ENCODE measurements around the gene TTC33.

TTC33 gene

DNA sequence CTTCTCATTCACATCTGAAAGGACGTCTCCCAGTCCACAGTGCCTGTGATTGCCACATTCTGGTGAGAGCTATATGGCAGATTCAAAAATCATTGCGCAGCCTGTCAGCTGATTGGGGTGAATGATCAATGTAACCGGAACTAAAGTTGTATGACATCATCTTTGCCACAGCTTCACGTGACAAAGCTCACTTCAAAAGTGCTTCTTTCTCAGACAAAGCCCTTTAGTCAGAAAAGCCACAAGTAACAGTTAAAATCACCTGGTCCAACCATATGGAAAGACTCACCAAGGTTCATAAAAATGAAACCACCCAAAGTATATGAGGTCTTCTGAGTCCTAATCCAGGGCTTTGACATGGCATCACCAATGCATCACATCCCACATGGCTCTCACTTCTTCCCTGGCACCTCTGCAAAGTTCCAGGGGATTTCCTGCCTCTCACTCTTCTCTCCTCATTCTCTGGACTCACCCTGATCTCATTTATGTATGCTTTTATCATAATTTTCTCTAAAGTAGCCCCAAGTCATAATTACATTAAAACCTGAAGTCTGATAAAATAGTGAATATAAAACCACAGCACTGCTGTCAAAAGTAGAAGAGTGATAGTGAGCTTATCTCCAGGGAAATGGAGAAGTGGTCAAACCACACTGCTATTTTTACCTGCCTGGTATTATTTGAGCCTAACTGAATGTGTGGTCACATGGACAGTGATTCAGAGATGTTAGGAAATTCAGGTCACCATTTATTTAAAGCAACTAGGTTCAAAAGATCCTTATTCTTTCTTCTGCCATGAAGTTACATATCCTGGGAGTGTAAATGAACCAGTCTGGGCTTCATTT is 269.1 kb downstream of the TTC33 start:
- DNase-seq (ENCODE audit: low spot score) (peak; percentile 91), FAIRE-seq (peak; percentile 86)

DNA sequence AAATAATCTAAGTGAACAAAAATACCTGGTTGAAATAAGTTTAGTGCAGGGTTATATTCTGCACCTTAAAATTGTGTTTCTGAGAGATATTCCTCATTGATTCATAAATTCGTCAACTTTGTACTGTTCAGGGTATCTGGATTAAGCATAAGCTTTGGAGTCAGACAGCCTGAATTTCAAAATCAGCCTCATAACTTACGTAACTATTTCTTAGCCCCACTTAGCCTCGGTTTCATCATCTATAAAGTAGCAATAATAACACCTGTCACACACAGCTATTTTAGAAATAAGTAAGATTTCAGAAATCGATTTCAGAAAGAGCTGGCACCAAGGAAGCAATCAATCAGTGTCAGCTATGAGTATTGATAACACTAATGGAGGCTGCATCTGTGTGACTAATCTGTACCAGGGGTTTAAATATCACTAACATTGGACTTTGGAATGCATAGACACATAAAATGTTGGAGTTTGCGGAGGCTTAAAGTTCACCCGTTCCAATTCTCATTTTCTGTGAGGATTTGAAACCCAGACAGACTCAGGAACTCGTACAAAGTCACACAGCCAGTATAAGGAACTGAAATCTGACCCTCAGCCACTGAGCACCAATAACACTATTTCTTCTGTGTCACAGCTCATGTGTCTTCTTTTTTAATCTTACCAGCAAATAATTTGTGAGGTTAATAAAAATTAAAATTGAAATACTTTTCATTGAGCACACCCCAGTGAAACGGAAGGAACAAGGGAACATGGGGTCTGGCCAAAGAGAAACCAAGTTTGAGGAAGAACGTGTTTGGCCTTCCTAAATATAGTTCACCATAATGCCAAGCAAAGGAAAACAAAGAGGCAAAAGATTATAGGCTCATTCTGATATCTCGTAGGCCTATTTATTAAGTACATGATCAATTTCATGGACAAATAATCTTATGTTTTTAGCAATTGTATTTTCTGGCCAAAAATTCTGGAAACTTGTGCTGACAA is 270.5 kb downstream of the TTC33 start:
- no peak for FAIRE-seq
- no peak for DNase-seq (ENCODE audit: low spot score)

DNA sequence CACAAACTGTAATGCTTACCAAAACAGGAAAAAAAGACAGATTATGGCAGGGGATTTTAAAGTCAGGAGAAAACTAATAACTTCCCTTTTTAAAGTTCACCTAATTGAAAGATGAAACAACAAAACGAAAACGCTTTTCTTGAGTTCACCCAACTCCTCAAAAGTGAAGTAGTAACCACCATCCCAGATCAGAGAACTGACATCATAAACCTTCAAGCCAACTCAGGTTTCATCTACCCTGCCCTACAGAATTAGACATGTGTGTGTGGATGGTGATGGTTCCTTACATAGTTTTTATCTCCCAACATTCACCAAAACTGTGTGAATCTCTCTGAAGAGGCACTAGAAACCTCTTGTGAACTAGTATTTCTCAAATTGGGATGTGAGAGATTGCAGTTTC is 271.3 kb downstream of the TTC33 start:
- DNase-seq (ENCODE audit: low spot score) (no peak), FAIRE-seq (no peak)

DNA sequence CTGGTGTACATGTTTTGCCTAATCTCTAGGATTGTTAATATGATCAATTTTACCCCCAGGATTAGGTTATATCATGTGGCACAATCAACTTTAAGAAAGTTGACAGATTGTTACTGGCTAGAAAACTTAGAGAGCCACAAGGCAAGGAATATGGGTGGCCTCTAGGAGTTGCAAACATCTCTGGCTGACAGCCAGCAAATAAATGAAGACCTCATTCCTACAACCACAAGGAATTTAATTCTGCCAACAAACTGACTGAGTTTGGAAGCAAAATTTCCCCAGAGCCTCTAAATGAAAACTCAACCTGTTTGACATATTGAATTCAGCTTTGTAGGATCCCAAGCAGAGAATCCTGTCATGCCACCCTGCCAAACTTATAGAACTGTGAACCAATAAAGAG is 272.4 kb downstream of the TTC33 start:
- peak; percentile 49 for FAIRE-seq

DNA sequence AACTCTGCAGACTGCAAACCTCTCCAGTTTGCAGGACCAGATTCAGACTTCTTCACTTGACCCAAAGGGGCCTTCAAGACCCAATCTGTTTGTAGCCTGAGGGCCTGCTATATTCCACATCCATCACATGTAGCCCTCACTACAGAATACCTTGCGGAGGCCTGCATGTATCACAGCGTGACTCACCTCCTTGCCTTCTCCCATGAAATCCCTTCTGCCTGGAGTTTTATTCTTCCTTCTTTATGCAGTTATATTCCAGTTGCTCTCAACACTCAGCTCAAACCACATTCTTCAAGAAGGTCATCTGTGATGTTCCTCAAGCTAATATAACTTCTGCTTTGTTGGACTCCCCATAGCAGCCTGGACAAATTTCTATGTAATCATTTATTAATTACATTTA is 274.5 kb downstream of the TTC33 start:
- DNase-seq (ENCODE audit: low spot score) (peak; percentile 60), FAIRE-seq (peak; percentile 35)

More for the DNA sequence above, 272.4 kb downstream of the TTC33 start:
- DNase-seq (ENCODE audit: low spot score), result peak; percentile 61

DNA sequence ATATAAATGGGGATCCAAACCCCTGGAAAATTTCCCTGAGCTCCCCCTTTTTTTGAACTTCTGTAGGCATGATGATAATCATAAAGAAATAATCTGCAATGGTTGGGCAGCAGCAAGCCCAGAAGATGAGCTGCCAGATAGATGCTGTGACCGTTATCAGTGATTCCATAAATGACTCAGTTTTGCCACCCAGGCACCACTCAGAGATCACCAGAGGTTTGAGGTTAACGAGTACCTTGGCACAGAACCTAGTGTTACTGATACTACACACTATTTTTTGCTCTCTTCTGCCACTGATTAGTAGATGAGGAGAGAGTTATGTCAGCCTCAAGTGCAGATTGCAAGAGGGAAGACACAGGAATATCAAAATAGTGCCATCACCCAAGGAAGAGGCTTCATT is 275.4 kb downstream of the TTC33 start:
- peak; percentile 82 for DNase-seq (ENCODE audit: low spot score)
- peak; percentile 81 for FAIRE-seq

DNA sequence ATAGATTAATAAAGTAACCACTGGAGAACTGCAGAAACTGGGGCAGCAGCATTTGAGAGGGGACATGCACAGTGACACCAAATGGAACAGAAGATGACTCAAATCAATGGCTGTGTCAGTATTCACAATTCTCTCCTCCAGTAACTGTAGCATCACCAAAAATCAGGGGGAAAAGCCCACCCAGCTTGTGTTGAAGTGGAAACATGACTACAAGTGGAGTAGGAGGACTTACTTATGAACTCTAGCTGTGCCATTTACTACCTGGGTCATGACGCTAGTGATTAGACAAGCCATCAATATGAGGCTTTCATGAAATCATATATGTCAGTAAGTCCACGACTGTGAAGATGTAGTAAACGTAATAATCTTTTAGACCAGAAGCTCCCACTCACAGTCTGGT is 275.8 kb downstream of the TTC33 start:
- no peak for DNase-seq (ENCODE audit: low spot score)
- no peak for FAIRE-seq

DNA sequence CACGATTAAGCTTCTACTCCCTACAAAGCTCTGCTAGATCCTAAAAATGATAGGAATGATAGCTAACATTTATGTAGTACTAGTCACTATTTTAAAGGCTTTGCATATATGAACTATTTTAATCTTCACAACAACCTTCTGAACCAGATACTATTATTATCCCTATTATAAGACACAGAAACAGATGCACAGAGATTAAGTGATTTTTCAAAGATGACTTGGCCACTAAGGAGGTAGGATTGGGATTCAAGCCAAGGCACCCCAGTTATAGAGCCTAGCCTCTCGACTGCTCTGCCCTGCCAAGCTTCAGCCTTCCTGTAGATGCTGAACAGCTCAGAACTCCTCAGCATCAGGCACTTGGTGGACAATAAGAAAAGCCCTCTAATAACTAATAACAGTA is 277.0 kb downstream of the TTC33 start:
- DNase-seq (ENCODE audit: low spot score) (no peak), FAIRE-seq (no peak)

DNA sequence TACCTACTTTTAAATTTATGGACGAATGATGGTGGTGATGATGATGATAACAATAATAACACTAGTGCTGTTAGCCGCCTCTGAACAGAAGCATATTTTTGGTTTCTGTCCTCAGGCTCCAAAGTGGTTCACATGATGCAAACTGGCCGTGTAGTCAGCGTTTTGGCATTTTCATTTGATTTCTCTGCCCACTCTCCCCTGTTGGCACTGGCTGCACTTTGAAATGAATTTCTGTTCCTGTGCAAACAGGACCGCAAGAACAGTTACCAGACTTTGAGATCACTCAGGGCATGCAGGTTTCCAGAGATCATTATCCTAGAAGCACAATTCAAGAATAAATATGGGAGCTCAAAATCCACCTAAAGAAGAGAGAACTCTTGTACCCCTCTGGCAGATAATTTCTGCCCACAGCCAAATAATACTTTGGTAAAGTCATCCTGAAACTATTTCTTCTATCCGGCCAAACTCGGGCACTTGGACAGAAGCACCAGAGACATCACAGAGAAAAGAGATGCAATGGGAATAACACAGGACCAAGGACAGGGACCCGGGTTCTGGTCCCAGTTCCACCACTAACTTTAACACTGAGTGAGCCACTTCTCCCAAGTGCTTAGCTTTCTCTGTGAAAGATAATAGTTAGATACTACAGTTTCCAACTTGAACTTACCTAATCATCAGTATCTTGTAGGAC is 277.8 kb downstream of the TTC33 start:
- FAIRE-seq (peak; percentile 55), DNase-seq (ENCODE audit: low spot score) (peak; percentile 78)

DNA sequence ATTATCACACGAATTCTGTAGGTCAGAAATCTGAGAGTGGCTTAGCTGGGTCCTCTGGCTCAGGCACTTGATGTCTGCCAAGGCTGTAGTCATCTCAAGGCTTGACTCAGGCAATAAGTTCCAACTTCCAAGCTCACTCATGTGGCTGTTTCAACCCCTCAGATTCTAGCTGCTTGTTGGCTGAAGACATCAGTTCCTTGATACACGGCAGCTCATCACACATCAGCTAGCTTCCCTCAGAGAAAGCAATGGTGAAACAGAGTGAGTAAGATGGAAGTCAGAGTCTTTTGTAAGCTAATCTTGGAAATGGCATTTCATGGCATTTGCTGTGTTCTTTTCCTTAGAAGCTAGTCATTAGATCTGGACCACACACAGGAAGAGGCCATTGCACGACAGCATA is 280.2 kb downstream of the TTC33 start:
- FAIRE-seq (no peak), DNase-seq (ENCODE audit: low spot score) (no peak)

DNA sequence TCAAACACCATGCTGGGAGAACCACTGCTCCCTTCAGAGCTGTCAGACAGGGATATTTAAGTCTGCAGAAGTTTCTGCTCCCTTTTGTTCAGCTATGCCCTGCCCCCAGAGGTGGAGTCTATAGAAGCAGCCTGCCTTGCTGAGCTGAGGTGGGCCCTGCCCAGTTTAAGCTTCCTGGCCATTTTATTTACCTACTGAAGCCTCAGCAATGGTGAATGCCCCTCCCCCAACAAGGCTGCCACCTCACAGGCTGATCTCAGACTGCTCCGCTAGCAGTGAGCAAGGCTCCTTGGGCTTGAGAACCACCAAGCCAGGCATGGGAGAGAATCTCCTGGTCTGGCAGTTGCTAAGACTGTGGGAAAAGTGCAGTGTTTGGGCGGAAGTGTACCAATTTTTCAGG is 281.5 kb downstream of the TTC33 start:
- FAIRE-seq (no peak), DNase-seq (ENCODE audit: low spot score) (no peak)

DNA sequence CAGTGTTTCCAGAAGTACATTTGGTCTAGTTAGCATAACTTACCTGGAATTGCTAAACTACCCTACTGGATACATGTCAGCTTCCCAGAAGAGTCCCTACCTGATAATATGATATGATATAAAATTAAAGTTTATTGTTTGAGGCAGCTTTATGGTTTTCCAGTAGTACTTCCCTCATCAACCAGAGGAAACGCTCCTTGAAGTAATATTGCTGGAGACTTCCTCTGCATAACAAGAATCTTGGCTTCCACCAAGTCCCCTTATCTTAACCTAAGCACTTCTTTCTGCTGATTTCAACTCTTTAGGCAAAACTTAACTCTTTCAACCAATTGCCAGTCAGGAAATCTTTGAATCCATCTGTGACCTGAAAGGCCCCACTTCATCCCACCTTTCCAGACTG is 290.3 kb downstream of the TTC33 start:
- DNase-seq (ENCODE audit: low spot score), result no peak
- FAIRE-seq, result no peak

DNA sequence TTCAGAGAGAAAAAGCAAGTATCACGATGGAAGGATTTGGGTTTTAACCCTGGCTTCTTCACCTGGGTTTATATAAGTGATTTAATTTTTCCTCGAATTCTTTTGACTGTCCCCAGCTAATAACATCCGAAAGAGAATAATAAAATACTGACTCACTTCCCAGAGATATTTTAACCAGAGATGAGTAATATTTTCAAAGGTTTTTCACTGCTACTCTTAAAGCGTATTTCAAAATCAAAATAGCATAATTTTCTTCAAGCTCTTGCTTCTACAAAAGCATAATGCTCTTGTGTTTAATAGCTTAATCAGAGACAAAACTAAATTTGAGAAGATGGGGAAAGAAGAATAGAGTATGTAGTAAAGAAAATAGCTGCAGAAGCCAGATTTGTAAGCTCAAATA is 291.2 kb downstream of the TTC33 start:
- FAIRE-seq, result peak; percentile 70
- no peak for DNase-seq (ENCODE audit: low spot score)

Measured in RCC 7860 (cell line).